NCI-H446 treated with DMSO at 0.1 percent for 48 hours (cell line): ENCODE data around the gene LTB4R2.
"Not testable (repeated sequence)": the region's sequence is repeated elsewhere in the genome, so short reads cannot be mapped to it uniquely, and the experiment has no call there.

Source experiments
- DNase-seq: peaks from one replicate; lab custom pipeline; 2025; lab: John Stamatoyannopoulos, UW

Gene LTB4R2

GRCh38 chr14:24340606-24341005 lies 30.7 kb downstream of the LTB4R2 start:
- no peak for DNase-seq

GRCh38 chr14:24342889-24343288 lies 32.9 kb downstream of the LTB4R2 start:
- no peak for DNase-seq

GRCh38 chr14:24343795-24344660 lies 34.1 kb downstream of the LTB4R2 start:
- DNase-seq, result no peak

- DNase-seq, result no peak
Observed at GRCh38 chr14:24347134-24347533, 37.2 kb downstream of the LTB4R2 start.

GRCh38 chr14:24348186-24348585 lies 38.2 kb downstream of the LTB4R2 start:
- DNase-seq, result no peak

- no peak for DNase-seq
Observed at GRCh38 chr14:24349742-24350141, 39.8 kb downstream of the LTB4R2 start.

GRCh38 chr14:24351517-24351916 lies 41.6 kb downstream of the LTB4R2 start:
- DNase-seq, result no peak

GRCh38 chr14:24353559-24354481 lies 43.9 kb downstream of the LTB4R2 start:
- no peak for DNase-seq

- not testable (repeated sequence) for DNase-seq
Observed at GRCh38 chr14:24354482-24354825, 44.5 kb downstream of the LTB4R2 start.

GRCh38 chr14:24355009-24355408 lies 45.1 kb downstream of the LTB4R2 start:
- no peak for DNase-seq

GRCh38 chr14:24356208-24356607 lies 46.3 kb downstream of the LTB4R2 start:
- DNase-seq, result no peak

- DNase-seq, result no peak
Observed at GRCh38 chr14:24360281-24360680, 50.3 kb downstream of the LTB4R2 start.

- DNase-seq, result no peak
Observed at GRCh38 chr14:24361326-24361725, 51.4 kb downstream of the LTB4R2 start.
